LNCAP (cell line): ENCODE measurements around the gene ACBD3.
A peak's percentile ranks its signal among the peaks of the same experiment; 100 is the strongest.

Experiments used
- CTCF ChIP-seq: fragments of 450-650 bp; IDR thresholded peaks from 2 replicates; pipeline ENCODE4 v1.5.1; 2017; ENCODE audit warnings: mild to moderate bottlenecking

The ACBD3 gene

GRCh38 chr1:226132728-226133503 lies 53.6 kb downstream of the ACBD3 start:
- TF ChIP-seq CTCF: no peak

GRCh38 chr1:226131639-226132038 lies 54.9 kb downstream of the ACBD3 start:
- no peak for TF ChIP-seq CTCF

GRCh38 chr1:226129230-226129629 lies 57.3 kb downstream of the ACBD3 start:
- TF ChIP-seq CTCF: no peak

GRCh38 chr1:226128487-226129075 lies 58.0 kb downstream of the ACBD3 start:
- no peak for TF ChIP-seq CTCF

GRCh38 chr1:226126824-226127569 lies 59.5 kb downstream of the ACBD3 start:
- no peak for TF ChIP-seq CTCF

- no peak for TF ChIP-seq CTCF
These were observed 60.7 kb downstream of the ACBD3 start for GRCh38 chr1:226125831-226126230.

GRCh38 chr1:226125097-226125630 lies 61.4 kb downstream of the ACBD3 start:
- peak; percentile 97 for TF ChIP-seq CTCF
